ENCODE data around the gene FAM98C.

Gene FAM98C

GRCh38 chr19:38457202-38457601 lies 54.3 kb downstream of the FAM98C start:
- DNase-seq (ENCODE audit: low read depth): no peak

- DNase-seq (ENCODE audit: low read depth): no peak
These were observed 55.0 kb downstream of the FAM98C start for GRCh38 chr19:38457690-38458405.
